ENCODE data around the gene ASAP2.

- TF ChIP-seq RAD21 (conservative IDR thresholded peaks at IDR 0.05) (no peak), SMC3 (conservative IDR thresholded peaks at IDR 0.05; ENCODE audit: poor library complexity) (no peak), EP300 (conservative IDR thresholded peaks at IDR 0.05; ENCODE audit: poor library complexity, severe bottlenecking) (no peak)
- TF ChIP-seq, protein P1, sequence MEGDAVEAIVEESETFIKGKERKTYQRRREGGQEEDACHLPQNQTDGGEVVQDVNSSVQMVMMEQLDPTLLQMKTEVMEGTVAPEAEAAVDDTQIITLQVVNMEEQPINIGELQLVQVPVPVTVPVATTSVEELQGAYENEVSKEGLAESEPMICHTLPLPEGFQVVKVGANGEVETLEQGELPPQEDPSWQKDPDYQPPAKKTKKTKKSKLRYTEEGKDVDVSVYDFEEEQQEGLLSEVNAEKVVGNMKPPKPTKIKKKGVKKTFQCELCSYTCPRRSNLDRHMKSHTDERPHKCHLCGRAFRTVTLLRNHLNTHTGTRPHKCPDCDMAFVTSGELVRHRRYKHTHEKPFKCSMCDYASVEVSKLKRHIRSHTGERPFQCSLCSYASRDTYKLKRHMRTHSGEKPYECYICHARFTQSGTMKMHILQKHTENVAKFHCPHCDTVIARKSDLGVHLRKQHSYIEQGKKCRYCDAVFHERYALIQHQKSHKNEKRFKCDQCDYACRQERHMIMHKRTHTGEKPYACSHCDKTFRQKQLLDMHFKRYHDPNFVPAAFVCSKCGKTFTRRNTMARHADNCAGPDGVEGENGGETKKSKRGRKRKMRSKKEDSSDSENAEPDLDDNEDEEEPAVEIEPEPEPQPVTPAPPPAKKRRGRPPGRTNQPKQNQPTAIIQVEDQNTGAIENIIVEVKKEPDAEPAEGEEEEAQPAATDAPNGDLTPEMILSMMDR (IDR thresholded peaks at IDR 0.05; ENCODE audit: poor library complexity, severe bottlenecking) = no peak
- TF ChIP-seq, protein P2, sequence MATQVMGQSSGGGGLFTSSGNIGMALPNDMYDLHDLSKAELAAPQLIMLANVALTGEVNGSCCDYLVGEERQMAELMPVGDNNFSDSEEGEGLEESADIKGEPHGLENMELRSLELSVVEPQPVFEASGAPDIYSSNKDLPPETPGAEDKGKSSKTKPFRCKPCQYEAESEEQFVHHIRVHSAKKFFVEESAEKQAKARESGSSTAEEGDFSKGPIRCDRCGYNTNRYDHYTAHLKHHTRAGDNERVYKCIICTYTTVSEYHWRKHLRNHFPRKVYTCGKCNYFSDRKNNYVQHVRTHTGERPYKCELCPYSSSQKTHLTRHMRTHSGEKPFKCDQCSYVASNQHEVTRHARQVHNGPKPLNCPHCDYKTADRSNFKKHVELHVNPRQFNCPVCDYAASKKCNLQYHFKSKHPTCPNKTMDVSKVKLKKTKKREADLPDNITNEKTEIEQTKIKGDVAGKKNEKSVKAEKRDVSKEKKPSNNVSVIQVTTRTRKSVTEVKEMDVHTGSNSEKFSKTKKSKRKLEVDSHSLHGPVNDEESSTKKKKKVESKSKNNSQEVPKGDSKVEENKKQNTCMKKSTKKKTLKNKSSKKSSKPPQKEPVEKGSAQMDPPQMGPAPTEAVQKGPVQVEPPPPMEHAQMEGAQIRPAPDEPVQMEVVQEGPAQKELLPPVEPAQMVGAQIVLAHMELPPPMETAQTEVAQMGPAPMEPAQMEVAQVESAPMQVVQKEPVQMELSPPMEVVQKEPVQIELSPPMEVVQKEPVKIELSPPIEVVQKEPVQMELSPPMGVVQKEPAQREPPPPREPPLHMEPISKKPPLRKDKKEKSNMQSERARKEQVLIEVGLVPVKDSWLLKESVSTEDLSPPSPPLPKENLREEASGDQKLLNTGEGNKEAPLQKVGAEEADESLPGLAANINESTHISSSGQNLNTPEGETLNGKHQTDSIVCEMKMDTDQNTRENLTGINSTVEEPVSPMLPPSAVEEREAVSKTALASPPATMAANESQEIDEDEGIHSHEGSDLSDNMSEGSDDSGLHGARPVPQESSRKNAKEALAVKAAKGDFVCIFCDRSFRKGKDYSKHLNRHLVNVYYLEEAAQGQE (IDR thresholded peaks at IDR 0.05; ENCODE audit: borderline replicate concordance) = no peak
These were observed 16.3 kb downstream of the ASAP2 start for GRCh38 chr2:9222893-9223287.
